IMR-90 (cell line): ENCODE data around the gene TMIGD1.

Experiments
- BHLHE40 ChIP-seq: fragments of 150-350 bp; IDR thresholded peaks from 2 replicates; pipeline ENCODE4 v1.6.1; 2016; ENCODE audit warnings: mild to moderate bottlenecking, low read depth, low read length
- CEBPB ChIP-seq: IDR thresholded peaks from 2 replicates; pipeline ENCODE4 v1.6.1; 2012; ENCODE audit warnings: low read depth, low read length, improper control_type of control experiment
- CTCF ChIP-seq: conservative IDR thresholded peaks from 2 replicates; pipeline ENCODE4 v1.5.1; 2012; ENCODE audit warnings: mild to moderate bottlenecking, low read depth, low read length, improper control_type of control experiment
- ELK1 ChIP-seq: fragments of 150-350 bp; IDR thresholded peaks from 2 replicates; pipeline ENCODE4 v1.6.1; 2016; ENCODE audit warnings: low read depth, mild to moderate bottlenecking, low read length, moderate library complexity, borderline replicate concordance
- FOS ChIP-seq: fragments of 150-350 bp; IDR thresholded peaks from 2 replicates; pipeline ENCODE4 v1.6.1; 2016; ENCODE audit warnings: low read depth, low read length
- MAFK ChIP-seq: IDR thresholded peaks from 2 replicates; pipeline ENCODE4 v1.6.1; 2012; ENCODE audit warnings: low read depth, low read length, improper control_type of control experiment
- MAZ ChIP-seq: IDR thresholded peaks from 2 replicates; pipeline ENCODE4 v1.6.1; 2012; ENCODE audit warnings: low read depth, mild to moderate bottlenecking, low read length, improper control_type of control experiment, moderate library complexity, borderline replicate concordance
- NFE2L2 ChIP-seq: fragments of 150-350 bp; IDR thresholded peaks from 2 replicates; pipeline ENCODE4 v1.6.1; 2016; ENCODE audit warnings: low read depth, mild to moderate bottlenecking, low read length
- POLR2A ChIP-seq: IDR thresholded peaks from 2 replicates; pipeline ENCODE4 v1.6.1; 2012; ENCODE audit warnings: mild to moderate bottlenecking, low read depth, low read length
- RAD21 ChIP-seq: IDR thresholded peaks from 2 replicates; pipeline ENCODE4 v1.6.1; 2012; ENCODE audit warnings: low read length, improper control_type of control experiment
- SMC3 ChIP-seq: fragments of 150-350 bp; IDR thresholded peaks from 2 replicates; pipeline ENCODE4 v1.6.1; 2016; ENCODE audit warnings: low read depth, mild to moderate bottlenecking, antibody characterized with exemption, low read length, moderate library complexity
- USF2 ChIP-seq: fragments of 150-350 bp; IDR thresholded peaks from 2 replicates; pipeline ENCODE4 v1.6.1; 2017; ENCODE audit warnings: mild to moderate bottlenecking, antibody characterized with exemption, low read length, low read depth

GRCh38 chr17:30309591-30309990 lies 24.3 kb downstream of the TMIGD1 start:
- TF ChIP-seq CTCF (no peak), USF2 (no peak), ELK1 (no peak), MAZ (no peak), FOS (no peak), MAFK (no peak), BHLHE40 (no peak), POLR2A (no peak), RAD21 (no peak), NFE2L2 (no peak), CEBPB (no peak), SMC3 (no peak)
